Activated T-cell treated with anti-CD3 and anti-CD28 coated beads, Interleukin-2, amount 50 U/mL, for 4 hours (primary cell): ENCODE results near the gene PRICKLE1. TPM values are rescaled to one million over a fixed set of nuclear protein-coding genes. Genes with fewer than 3 reads are reported as not detected.

Experiments
- ATAC-seq, 2 donors: fragments of 200-7000 bp; cut with Tn5 transposase; one replicate each; pipeline ENCODE4 v1.10.0; 2021
- DNase-seq: peaks from one replicate; pipeline ENCODE4 v3.0.0-alpha.2; 2020
- H3K27me3 Mint-ChIP-seq: one replicate; pipeline ENCODE4 v1.8.0; 2021; ENCODE audit warnings: low read depth, mixed read lengths
- H3K36me3 Mint-ChIP-seq: one replicate; pipeline ENCODE4 v1.8.0; 2022; ENCODE audit warnings: mixed read lengths; ENCODE audit not compliant: insufficient read depth
- H3K4me1 Mint-ChIP-seq: one replicate; pipeline ENCODE4 v1.8.0; 2021; ENCODE audit warnings: low read depth, mixed read lengths
- H3K4me3 Mint-ChIP-seq: one replicate; pipeline ENCODE4 v1.8.0; 2021; ENCODE audit warnings: mild to moderate bottlenecking, moderate library complexity, mixed read lengths
- H3K9me3 Mint-ChIP-seq: one replicate; pipeline ENCODE4 v1.8.0; 2021; ENCODE audit warnings: mixed read lengths
- total RNA-seq, 3 donors: library from RNA; stranded (reverse); gene quantifications; one replicate each; pipeline ENCODE4 v1.2.1, GENCODE V29; 2021

PRICKLE1 gene
- total RNA-seq, 3 donors from 2014 or later, result not detected

DNA sequence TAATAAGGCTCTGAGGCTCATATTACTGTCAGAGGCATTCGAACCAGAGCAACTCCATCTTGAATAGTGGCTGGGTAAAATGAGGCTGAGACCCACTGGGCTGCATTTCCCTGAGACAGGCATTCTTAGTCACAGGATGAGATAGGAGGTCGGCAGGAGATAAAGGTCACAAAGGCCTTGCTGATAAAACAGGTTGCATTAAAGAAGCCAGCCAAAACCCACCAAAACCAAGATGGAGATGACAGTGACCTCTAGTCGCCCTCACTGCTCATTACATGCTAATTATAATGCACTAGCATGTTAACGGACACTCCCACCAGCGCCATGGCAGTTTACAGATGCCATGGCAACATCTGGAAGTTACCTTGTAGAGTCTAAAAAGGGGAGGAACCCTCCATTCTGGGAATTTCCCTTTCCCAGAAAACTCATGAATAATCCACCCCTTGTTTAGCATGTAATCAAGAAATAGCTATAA is 18.1 kb upstream of the PRICKLE1 start:
- DNase-seq (no peak), ATAC-seq (no peak)
- no peaks in the 10 kb centered on the region for H3K9me3 Mint-ChIP-seq
- no peaks in the 10 kb centered on the region for H3K36me3 Mint-ChIP-seq
- no peaks in the 10 kb centered on the region for H3K4me1 Mint-ChIP-seq
- H3K27me3 Mint-ChIP-seq, result peaks cover 1% of the 10 kb centered on the region
- H3K4me3 Mint-ChIP-seq, result no peak overlapping the region

DNA sequence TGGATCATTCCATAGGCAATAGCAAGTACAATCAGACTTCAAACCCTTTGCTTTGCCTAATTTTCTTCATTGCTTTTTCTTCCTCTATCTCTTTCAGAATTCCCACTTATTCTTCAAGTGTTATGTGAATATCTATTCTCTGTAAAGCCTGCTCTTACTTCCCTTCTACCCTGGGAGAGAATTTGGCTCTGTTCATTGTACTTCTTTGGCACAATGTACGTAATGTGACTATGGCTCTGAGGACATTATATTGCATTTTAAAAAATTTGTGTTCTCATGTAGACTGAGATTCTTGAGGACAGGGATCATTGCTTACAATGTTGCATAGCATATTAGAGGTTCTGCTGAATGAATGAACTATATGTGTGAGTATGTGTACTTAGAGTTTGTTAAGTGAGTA is 16.9 kb upstream of the PRICKLE1 start:
- no peak for DNase-seq
- Mint-ChIP-seq H3K27me3 (peaks cover 1% of the 10 kb centered on the region), H3K4me3 (no peak overlapping the region), H3K4me1 (no peaks in the 10 kb centered on the region), H3K36me3 (no peaks in the 10 kb centered on the region), H3K9me3 (no peaks in the 10 kb centered on the region)
- no peak for ATAC-seq

DNA sequence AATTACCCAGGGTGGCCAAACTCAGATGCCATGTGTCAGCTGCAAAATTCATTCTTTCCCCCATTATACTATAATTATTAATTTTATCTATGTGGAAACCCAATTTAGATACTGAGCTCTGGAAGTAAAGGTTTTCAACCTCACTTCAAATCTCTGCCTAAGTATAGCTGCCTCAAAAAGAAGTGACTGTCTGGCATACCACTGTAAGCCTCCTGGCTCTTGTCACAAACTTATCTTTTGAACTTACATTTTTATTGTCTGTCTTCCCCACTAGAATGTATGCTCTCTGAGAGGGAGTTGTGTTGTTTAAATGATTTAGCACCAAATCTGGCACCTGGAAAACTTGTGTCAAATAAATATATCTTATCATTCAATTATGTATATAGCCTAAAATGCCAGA is 16.1 kb upstream of the PRICKLE1 start:
- DNase-seq, result no peak
- Mint-ChIP-seq H3K36me3 (no peaks in the 10 kb centered on the region), H3K4me1 (no peaks in the 10 kb centered on the region), H3K9me3 (no peaks in the 10 kb centered on the region), H3K4me3 (no peak overlapping the region), H3K27me3 (peaks cover 2% of the 10 kb centered on the region)
- ATAC-seq, result no peak

DNA sequence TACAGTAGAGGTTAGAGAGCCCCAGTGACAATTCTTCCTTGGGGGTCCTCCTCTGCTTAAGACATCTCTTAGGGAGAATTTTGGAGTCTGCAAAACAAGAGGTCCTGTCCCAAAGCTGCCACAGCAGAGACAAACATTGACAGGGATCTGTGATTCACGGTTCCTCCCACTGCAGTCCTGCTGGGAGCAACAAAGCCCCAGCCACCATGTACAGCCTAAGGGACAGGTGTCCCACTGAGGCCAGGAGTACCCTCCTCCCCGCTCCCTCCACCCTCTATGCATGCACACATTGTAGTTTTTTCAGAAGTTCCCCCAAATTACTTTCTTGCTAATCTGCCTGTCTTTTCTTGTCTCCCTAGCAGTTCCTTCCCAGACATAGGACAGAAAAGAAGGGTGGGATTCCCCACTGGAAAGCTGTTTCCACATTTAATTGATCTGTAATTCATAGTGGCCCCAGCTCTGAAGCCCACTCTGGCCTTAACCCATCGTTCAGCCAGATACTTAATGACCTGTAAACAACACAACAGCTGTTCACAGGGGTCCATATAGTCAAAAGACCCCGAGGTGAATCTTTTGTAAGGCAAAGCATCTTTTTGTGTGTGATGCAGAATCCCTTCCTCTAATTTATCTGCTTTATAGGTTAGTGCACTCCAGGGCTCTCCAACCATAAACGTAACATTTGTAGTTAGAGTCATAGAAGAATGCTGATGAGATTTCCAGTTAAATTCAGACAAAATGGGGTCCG is 13.9 kb upstream of the PRICKLE1 start:
- no peaks in the 10 kb centered on the region for H3K36me3 Mint-ChIP-seq
- DNase-seq (no peak), ATAC-seq (no peak)
- H3K9me3 Mint-ChIP-seq, result no peaks in the 10 kb centered on the region
- H3K4me3 Mint-ChIP-seq, result no peak overlapping the region
- H3K4me1 Mint-ChIP-seq, result no peaks in the 10 kb centered on the region
- H3K27me3 Mint-ChIP-seq, result peaks cover 7% of the 10 kb centered on the region

DNA sequence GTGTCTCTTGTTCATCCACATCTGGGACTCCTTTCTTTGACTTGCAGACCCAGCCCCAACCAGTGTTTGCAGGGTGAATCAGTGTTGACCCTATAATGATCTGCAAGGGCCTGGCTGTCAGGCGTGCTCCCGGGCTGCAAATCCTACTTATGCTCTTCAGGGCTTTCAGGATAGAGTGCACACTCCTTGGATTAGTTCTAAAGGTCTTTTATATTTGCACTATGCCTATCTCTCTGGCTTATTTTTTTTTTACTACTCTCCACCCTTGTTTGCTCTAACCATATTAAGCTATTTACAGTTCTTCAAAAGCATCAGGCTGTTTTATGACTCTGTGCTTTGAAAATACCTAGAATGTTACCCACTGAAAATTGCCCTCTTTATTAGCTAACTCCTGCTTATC is 4.3 kb upstream of the PRICKLE1 start:
- H3K27me3 Mint-ChIP-seq, result peaks cover 54% of the 10 kb centered on the region
- peaks cover 11% of the 10 kb centered on the region for H3K4me1 Mint-ChIP-seq
- no peak for DNase-seq
- no peaks in the 10 kb centered on the region for H3K9me3 Mint-ChIP-seq
- no peaks in the 10 kb centered on the region for H3K36me3 Mint-ChIP-seq
- H3K4me3 Mint-ChIP-seq, result no peak overlapping the region
- ATAC-seq, result no peak

DNA sequence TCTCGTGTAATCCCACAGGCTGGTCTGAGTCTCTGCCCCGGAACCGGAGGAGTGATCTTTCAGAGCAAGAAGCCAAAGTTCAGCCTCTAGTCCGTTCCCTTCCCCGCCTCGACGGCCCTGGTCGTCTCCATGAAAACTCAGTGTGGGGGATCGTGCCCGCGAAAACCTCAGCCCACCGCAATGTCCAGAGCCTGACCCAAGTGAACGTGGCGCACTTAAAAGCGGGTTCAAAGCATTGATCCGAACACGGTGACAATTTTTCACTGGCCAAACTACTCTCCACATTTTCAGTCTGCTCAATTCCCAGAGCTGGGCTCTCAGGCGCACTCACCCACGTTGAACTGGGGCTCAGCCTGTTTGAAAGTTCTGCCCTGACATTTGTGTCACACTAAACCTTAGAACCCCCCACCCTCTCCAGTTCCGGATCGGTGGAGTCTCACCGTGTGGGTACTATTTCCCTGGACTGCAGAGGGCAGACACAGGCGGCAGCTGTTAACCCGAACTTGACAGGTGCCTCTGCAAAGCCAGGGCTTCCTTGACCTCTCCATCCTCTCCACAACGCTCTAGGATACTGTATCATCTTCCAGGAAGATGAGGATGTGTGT is 886 bp upstream of the PRICKLE1 start:
- Mint-ChIP-seq H3K9me3 (no peaks in the 10 kb centered on the region), H3K36me3 (no peaks in the 10 kb centered on the region), H3K4me3 (peak overlapping the region; percentile 72), H3K27me3 (peaks cover 66% of the 10 kb centered on the region), H3K4me1 (peaks cover 15% of the 10 kb centered on the region)
- ATAC-seq, result no peak
- DNase-seq, result no peak

DNA sequence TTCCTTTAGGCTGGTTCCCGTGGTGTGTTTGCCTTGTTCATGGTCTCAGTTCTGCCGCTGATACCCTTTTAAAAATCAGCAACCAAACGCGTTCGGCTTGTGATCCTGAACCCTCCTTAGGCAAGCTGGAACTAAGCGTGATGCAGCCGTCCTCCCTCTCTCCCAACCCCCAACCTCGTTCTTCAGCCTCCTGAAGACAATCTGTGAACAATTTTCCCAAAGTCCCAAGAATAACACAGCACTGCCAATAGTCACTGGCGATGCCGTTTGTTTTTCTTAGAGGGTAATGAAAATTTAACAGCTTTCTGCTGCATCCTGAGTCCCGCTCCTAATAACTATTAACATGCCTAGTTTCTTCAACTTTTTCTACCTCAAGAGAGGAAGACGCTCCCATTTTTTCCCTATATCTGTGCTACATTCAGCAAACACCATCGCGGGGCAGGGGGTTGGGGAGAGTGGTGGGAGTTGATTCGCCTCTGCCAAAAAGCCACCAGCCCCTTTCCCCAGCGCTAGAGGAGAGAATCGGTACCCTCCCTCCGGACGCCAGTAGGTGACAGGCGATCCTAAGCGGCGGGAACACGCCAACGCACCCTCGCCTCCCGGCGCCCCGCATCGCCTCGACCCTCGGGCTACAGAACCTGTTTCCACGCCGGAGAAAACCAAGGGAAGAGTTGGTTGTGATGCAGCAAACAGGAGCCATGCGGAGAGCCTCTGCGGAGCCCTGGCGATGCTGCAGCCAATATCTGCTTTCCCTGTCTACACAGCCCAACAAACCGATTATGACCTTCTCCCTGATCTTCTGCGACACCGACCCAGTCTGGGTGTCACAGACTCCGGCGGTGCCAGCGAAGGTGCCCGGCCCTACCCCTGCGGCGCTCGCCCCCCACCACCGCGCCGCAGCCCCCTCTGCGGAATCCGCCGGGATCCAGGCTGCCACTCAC is 752 bp downstream of the PRICKLE1 start:
- peak overlapping the region; percentile 54 for H3K4me3 Mint-ChIP-seq
- H3K36me3 Mint-ChIP-seq, result no peaks in the 10 kb centered on the region
- H3K9me3 Mint-ChIP-seq, result no peaks in the 10 kb centered on the region
- DNase-seq (no peak), ATAC-seq (peak; percentile 16 to 19)
- peaks cover 58% of the 10 kb centered on the region for H3K27me3 Mint-ChIP-seq
- H3K4me1 Mint-ChIP-seq, result peaks cover 15% of the 10 kb centered on the region

DNA sequence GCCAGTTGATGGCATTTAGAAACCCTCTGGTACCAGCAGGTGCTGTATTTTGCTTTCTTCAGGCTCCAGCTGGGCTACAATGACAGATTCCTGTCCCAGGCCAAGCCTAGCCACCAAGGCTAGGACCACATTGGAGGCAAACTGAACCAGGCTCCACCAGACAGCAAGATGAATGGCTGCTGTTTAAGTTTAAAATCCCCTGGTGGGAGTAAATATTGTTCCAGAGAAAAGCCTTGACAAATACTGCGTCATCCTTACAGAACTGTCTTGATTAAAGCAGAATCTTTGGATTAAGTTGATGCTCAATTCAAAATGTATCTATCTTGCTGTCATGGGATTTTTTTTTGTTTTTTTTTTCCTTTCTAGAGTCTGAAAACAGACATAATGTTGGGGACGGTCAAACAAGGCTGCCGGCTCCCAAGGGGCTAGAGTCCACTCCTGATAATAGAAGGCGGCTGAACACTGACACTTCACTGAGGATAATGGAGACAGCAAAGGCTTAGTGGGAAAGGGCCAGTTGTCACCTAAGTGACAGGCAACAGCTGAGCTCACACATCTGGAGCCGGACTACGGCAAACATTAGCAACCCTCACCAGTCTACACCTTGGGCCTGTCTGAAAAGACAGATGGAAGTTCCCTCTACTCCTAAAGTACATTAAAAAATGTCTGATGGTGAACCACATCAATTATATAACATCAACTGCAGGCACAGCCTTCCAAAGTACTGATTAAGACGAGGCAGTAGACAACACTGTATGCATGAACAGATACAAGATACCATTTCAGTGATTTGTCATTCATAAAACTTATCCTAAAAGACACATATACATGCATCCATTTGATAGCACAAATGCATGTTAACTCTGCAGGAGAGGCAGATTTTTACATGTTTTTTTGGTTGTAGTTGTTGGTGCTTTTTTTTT is 1.7 kb downstream of the PRICKLE1 start:
- Mint-ChIP-seq H3K4me3 (peak overlapping the region; percentile 54), H3K27me3 (peaks cover 55% of the 10 kb centered on the region), H3K9me3 (no peaks in the 10 kb centered on the region), H3K36me3 (no peaks in the 10 kb centered on the region), H3K4me1 (peaks cover 15% of the 10 kb centered on the region)
- ATAC-seq (no peak), DNase-seq (no peak)

DNA sequence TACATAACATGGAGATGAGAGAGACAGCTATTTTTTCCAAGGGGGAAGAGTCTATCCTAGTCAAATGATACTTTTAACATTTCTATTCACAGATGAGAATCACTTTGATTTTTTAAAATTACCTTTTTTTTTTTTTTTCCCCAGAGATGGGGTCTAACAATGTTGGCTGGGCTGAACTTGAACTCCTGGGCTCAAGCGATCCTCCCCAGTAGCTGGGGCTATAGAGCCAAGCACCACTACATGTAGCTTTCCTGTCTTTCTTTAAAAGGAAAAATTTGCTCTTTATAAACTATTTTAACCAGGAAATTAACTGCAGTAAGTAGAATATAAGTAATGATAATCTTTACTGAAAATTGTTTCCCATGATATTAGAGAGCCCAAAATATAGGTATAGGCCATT is 3.3 kb downstream of the PRICKLE1 start:
- H3K27me3 Mint-ChIP-seq, result peaks cover 40% of the 10 kb centered on the region
- ATAC-seq (no peak), DNase-seq (no peak)
- no peaks in the 10 kb centered on the region for H3K36me3 Mint-ChIP-seq
- peaks cover 15% of the 10 kb centered on the region for H3K4me1 Mint-ChIP-seq
- H3K4me3 Mint-ChIP-seq, result no peak overlapping the region
- no peaks in the 10 kb centered on the region for H3K9me3 Mint-ChIP-seq

DNA sequence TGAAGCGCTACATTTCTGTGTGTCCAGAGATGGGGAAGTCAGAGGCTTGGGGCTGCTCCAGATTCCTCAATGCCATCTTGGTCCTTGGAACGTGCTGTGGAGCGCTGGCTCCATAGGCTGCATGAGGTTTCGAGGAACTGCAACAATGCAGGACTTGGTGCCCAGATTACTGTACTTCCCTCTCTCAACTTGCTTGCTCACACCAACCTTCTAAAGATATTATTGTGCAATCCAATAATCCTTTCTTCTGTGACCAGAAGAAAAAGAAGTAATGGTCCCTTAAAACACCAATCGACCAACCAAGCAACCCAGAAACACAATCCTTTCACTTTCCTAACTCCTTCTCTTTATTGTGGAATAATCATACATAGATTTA is 3.7 kb downstream of the PRICKLE1 start:
- Mint-ChIP-seq H3K27me3 (peaks cover 37% of the 10 kb centered on the region), H3K36me3 (no peaks in the 10 kb centered on the region)
- ATAC-seq, result no peak

DNA sequence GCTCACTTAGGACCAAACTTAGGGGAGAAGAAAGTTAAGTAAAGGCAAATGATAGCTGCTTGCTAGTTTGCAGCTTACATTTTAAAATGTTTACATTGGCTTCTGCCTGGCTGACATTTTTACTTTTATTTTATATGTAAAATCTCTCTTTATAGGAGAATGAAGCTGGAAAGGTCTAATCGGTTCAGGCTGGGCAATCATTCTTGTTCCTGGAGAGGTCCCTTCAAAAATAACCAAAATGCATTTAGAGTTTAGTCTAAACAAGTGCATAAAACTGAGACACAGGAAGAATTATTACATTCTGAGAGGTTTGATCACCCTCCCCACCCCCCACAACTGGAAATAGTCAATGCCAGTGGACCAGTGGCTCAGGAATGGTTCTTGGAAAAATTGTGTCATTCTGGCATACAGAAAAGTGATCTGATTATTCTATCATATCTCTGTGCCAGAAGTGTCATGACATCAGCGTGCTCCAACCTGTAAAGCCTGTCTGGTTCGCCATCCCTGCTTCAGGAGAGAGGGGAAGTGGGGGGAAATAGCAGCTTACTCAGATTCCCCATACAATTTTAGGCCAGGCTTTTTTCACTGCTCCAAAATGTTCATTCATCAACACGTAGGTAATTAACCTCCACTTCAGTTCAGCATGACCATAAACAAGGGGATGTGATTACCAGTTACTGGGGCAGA is 4.2 kb downstream of the PRICKLE1 start:
- Mint-ChIP-seq H3K27me3 (peaks cover 32% of the 10 kb centered on the region), H3K4me1 (peaks cover 11% of the 10 kb centered on the region), H3K9me3 (no peaks in the 10 kb centered on the region), H3K36me3 (no peaks in the 10 kb centered on the region), H3K4me3 (no peak overlapping the region)
- ATAC-seq (no peak), DNase-seq (no peak)

More for the DNA sequence above, 3.7 kb downstream of the PRICKLE1 start:
- Mint-ChIP-seq H3K9me3 (no peaks in the 10 kb centered on the region), H3K4me3 (no peak overlapping the region), H3K4me1 (peaks cover 15% of the 10 kb centered on the region)
- no peak for DNase-seq

DNA sequence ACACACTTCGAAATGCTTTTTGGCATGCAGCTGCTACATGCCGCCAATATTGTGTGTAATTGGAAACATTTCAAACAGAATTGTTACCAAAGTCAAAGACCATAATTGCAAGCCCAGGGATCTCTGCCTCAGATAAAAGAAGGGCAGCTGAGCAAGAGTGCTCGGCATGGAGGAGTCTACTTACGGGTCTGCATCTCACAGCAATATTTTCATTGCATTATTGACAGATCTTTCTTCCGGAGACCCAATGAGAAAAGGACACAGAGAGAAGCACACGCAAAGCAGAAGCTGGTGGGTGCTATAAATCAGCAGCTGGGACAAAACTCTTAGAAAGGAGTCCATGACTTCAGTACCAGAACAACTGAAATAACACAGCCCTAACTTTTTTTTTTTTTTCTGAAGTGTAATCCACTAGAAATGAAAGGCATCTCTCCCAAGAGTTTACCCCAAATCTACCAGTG is 4.9 kb downstream of the PRICKLE1 start:
- no peaks in the 10 kb centered on the region for H3K36me3 Mint-ChIP-seq
- DNase-seq, result no peak
- H3K4me3 Mint-ChIP-seq, result no peak overlapping the region
- peaks cover 29% of the 10 kb centered on the region for H3K27me3 Mint-ChIP-seq
- no peak for ATAC-seq
- H3K9me3 Mint-ChIP-seq, result no peaks in the 10 kb centered on the region
- peaks cover 8% of the 10 kb centered on the region for H3K4me1 Mint-ChIP-seq

DNA sequence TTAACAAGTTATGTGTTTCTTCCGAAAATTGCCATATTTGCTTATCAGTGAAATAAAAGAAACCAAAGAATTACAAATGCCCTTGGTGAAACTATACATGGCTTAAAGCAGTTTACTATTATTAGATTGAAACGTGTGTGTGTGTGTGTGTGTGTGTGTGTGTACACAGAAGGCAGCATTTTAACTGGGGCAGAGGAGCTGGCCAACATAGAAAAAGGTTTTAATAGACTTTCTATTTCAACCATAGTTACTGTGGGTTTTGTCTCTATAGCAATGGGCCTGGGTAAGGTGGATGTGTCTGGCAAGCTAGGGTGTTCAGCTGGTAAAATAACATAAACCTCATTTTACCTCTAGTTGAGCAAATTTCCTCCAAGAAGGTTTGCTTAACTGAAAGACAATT is 6.5 kb downstream of the PRICKLE1 start:
- no peaks in the 10 kb centered on the region for H3K4me1 Mint-ChIP-seq
- H3K36me3 Mint-ChIP-seq, result no peaks in the 10 kb centered on the region
- H3K9me3 Mint-ChIP-seq, result no peaks in the 10 kb centered on the region
- H3K4me3 Mint-ChIP-seq, result no peak overlapping the region
- no peak for ATAC-seq
- no peak for DNase-seq
- H3K27me3 Mint-ChIP-seq, result peaks cover 23% of the 10 kb centered on the region
